ENCODE measurements around the gene C2orf42. TPM values are rescaled to one million over a fixed set of nuclear protein-coding genes. Genes with fewer than 3 reads are reported as not detected.
"Not testable (repeated sequence)": the region's sequence is repeated elsewhere in the genome, so short reads cannot be mapped to it uniquely, and the experiment has no call there.

The C2orf42 gene
- total RNA-seq, 2 donors from 2014 or later, result 7.1 to 11.4 TPM

- Histone ChIP-seq H3K27ac (peak overlapping the region; percentile 90), H3K36me3 (no peaks in the 10 kb centered on the region), H3K9me3 (no peaks in the 10 kb centered on the region), H3K9ac (ENCODE audit: low read depth in 2 of 2, low read length in 2 of 2) (peak overlapping the region; percentile 51 to 78), H3K4me3 (peak overlapping the region; percentile 21), H3K4me1 (peaks cover 8% of the 10 kb centered on the region), H3K27me3 (no peaks in the 10 kb centered on the region)
- intact Hi-C loops (cut with DNase I), result no loop called here
- peak; percentile 52 for DNase-seq
- TF ChIP-seq, protein P1, sequence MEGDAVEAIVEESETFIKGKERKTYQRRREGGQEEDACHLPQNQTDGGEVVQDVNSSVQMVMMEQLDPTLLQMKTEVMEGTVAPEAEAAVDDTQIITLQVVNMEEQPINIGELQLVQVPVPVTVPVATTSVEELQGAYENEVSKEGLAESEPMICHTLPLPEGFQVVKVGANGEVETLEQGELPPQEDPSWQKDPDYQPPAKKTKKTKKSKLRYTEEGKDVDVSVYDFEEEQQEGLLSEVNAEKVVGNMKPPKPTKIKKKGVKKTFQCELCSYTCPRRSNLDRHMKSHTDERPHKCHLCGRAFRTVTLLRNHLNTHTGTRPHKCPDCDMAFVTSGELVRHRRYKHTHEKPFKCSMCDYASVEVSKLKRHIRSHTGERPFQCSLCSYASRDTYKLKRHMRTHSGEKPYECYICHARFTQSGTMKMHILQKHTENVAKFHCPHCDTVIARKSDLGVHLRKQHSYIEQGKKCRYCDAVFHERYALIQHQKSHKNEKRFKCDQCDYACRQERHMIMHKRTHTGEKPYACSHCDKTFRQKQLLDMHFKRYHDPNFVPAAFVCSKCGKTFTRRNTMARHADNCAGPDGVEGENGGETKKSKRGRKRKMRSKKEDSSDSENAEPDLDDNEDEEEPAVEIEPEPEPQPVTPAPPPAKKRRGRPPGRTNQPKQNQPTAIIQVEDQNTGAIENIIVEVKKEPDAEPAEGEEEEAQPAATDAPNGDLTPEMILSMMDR (IDR thresholded peaks at IDR 0.05), result no peak
These were observed 58.3 kb downstream of the C2orf42 start for GRCh38 chr2:70132244-70133126.

- DNase-seq, H3K36me3 ChIP-seq: not testable (repeated sequence)
- peak overlapping the region in 1 of 2 donors; percentile 78 for H3K9ac ChIP-seq (ENCODE audit: low read depth in 2 of 2, low read length in 2 of 2)
These were observed 59.3 kb downstream of the C2orf42 start for GRCh38 chr2:70131344-70132143.

GRCh38 chr2:70128005-70128404 lies 62.8 kb downstream of the C2orf42 start:
- Histone ChIP-seq H3K9ac (ENCODE audit: low read depth in 2 of 2, low read length in 2 of 2) (no peak overlapping the region), H3K4me1 (peaks cover 10% of the 10 kb centered on the region), H3K9me3 (no peaks in the 10 kb centered on the region), H3K27ac (no peak overlapping the region), H3K4me3 (no peak overlapping the region), H3K36me3 (no peaks in the 10 kb centered on the region), H3K27me3 (no peaks in the 10 kb centered on the region)
- TF ChIP-seq, protein P1 (IDR thresholded peaks at IDR 0.05), result no peak
- intact Hi-C loops (cut with DNase I), result no loop called here
- DNase-seq, result no peak

More at GRCh38 chr2:70131344-70132143, 59.3 kb downstream of the C2orf42 start:
- H3K4me1 ChIP-seq; intact Hi-C loops (cut with DNase I); H3K9me3 ChIP-seq; H3K27me3 ChIP-seq: not testable (repeated sequence)
- H3K4me3 ChIP-seq, result peak overlapping the region; percentile 21
- peak overlapping the region; percentile 90 for H3K27ac ChIP-seq

GRCh38 chr2:70126413-70126812 lies 64.4 kb downstream of the C2orf42 start:
- H3K4me3 ChIP-seq, result no peak overlapping the region
- no peaks in the 10 kb centered on the region for H3K27me3 ChIP-seq
- H3K4me1 ChIP-seq, result peaks cover 6% of the 10 kb centered on the region
- DNase-seq, result no peak
- no peaks in the 10 kb centered on the region for H3K9me3 ChIP-seq
- no peak overlapping the region for H3K9ac ChIP-seq (ENCODE audit: low read depth in 2 of 2, low read length in 2 of 2)
- TF ChIP-seq, protein P1 (IDR thresholded peaks at IDR 0.05), result no peak
- intact Hi-C loops (cut with DNase I), result no loop called here
- no peaks in the 10 kb centered on the region for H3K36me3 ChIP-seq
- no peak overlapping the region for H3K27ac ChIP-seq

DNA sequence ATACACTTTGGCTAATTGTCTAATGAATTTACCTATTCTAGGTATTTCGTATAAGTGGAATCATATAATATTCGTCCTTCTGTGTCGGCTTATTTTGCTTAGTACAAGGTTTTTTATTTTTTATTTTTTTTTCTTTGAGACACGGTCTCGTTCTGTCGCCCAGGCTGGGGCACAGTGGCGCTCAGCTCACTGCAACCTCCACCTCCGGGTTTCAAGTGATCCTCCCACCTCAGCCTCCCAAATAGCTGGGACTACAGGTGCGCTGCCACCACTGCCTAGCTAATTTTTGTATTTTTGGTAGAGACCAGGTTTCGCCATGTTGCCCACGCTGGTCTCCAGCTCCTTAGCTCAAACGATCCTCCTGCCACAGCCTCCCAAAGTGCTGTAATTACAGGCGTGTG lies 65.3 kb downstream of the C2orf42 start:
- TF ChIP-seq, protein P1 (IDR thresholded peaks at IDR 0.05), result no peak
- Histone ChIP-seq H3K9ac (ENCODE audit: low read depth in 2 of 2, low read length in 2 of 2) (peak overlapping the region; percentile 97), H3K9me3 (no peaks in the 10 kb centered on the region), H3K4me1 (peaks cover 6% of the 10 kb centered on the region), H3K27ac (peak overlapping the region; percentile 95), H3K36me3 (no peaks in the 10 kb centered on the region), H3K4me3 (peak overlapping the region; percentile 41), H3K27me3 (no peaks in the 10 kb centered on the region)
- no peak for DNase-seq
- intact Hi-C loops (cut with DNase I), result no loop called here

Measured in colonic mucosa (tissue), 4 donors.